SK-N-MC (cell line): ENCODE data around the gene PRIM2.
A peak's percentile ranks its signal among the peaks of the same experiment; 100 is the strongest.
"Not testable (repeated sequence)": the region's sequence is repeated elsewhere in the genome, so short reads cannot be mapped to it uniquely, and the experiment has no call there.

ENCODE experiments used
- DNase-seq: peaks from one replicate; pipeline ENCODE4 v3.0.0-alpha.2; 2011; ENCODE audit warnings: low read depth, low spot score
- H3K27ac ChIP-seq: fragments of 200-600 bp; sonication (generic); 2 replicates; pipeline ENCODE4 v1.5.1; 2016; ENCODE audit warnings: mixed run types
- H3K36me3 ChIP-seq: fragments of 200-600 bp; sonication (generic); 2 replicates; pipeline ENCODE4 v1.6.1; 2017; ENCODE audit warnings: antibody characterized with exemption, low read length, mixed read lengths; ENCODE audit not compliant: insufficient read depth
- H3K4me3 ChIP-seq: fragments of 200-600 bp; sonication (generic); 2 replicates; pipeline ENCODE4 v1.5.1; 2016
- H3K9ac ChIP-seq: fragments of 200-600 bp; sonication (generic); 2 replicates; pipeline ENCODE4 v1.8.0; 2017; ENCODE audit warnings: mixed run types, mixed read lengths; ENCODE audit not compliant: insufficient read length
- H3K9me3 ChIP-seq: fragments of 200-600 bp; sonication (generic); 2 replicates; pipeline ENCODE4 v1.6.1; 2017; ENCODE audit warnings: low read depth, mild to moderate bottlenecking, antibody characterized with exemption, low read length, moderate library complexity, mixed read lengths
- EZH2 ChIP-seq: fragments of 200-600 bp; sonication (generic); IDR thresholded peaks from one replicate; pipeline ENCODE4 v1.6.1; 2017; ENCODE audit warnings: antibody characterized with exemption
- FOXP2 ChIP-seq: optimal IDR thresholded peaks from 2 replicates; pipeline ENCODE3; 2011; ENCODE audit warnings: mild to moderate bottlenecking, moderate library complexity; ENCODE audit not compliant: insufficient read depth; ENCODE audit errors: extremely low read length, control extremely low read depth
- POLR2AphosphoS5 ChIP-seq: IDR thresholded peaks from 2 replicates; pipeline ENCODE4 v1.6.1; 2012; ENCODE audit warnings: mild to moderate bottlenecking, low read depth, low read length, borderline replicate concordance

PRIM2 gene

DNA sequence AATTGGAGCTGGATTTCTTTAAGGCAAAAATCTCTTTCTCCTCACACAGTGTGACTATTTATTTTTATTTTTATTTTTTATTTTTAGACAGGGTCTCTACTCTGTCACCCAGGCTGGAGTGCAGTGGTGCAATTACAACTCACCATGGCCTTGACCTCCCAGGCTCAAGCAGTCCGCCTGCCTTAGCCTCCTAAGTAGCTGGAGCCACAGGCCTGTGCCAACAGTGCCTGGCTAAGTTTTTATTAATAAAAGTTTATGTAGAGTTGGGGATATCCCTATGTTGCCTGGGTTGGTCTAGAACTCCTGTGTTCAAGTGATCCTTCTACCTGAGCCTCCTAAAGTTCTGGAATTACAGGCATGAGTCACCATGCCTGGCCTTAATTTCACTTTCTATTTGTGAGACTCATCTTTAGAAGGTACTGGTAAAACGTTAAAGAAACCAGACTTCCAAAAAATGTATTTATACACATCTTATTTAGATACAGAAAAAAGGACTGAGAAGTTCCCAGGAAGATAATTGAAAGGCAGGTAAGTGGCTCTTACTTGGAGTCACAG lies 71.7 kb downstream of the PRIM2 start:
- H3K9me3 ChIP-seq, H3K4me3 ChIP-seq, DNase-seq, H3K9ac ChIP-seq, H3K36me3 ChIP-seq, H3K27ac ChIP-seq: not testable (repeated sequence)

DNA sequence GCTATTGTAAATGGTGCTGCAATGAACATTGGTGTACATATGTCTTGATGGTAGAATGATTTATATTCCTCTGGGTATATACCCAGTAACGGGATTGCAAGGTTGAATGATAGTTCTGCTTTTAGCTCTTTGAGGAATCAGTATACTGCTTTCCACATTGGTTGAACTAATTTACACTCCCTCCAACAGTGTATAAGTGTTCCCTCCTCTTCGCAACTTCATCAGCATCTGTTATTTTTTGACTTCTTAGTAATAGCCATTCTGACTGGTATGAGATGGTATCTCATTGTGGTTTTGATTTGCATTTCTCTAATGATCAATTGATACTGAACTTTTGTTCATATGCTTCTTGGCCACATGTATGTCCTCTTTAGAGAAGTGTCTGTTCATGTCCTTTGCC lies 73.4 kb downstream of the PRIM2 start:
- H3K9ac ChIP-seq, H3K36me3 ChIP-seq, H3K4me3 ChIP-seq, H3K9me3 ChIP-seq, H3K27ac ChIP-seq, DNase-seq: not testable (repeated sequence)

DNA sequence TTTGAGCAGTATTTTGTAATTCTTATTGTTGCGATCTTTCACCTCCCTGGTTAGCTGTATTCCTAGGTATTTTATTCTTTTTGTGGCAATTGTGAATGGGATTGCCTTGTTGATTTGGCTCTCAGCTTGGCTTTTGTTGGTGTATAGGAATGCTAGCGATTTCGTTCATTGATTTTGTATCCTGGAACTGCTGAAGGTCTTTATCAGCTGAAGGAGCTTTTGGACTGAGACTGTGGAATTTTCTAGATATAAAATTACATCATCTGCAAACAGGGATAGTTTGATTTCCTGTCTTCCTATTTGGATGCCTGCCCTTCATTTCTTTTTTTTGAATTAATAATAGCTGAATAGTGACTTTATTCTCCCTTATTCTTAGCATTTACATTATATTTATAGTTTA lies 74.6 kb downstream of the PRIM2 start:
- not testable (repeated sequence) for H3K27ac ChIP-seq, DNase-seq, H3K9ac ChIP-seq, H3K4me3 ChIP-seq, H3K36me3 ChIP-seq, H3K9me3 ChIP-seq

- not testable (repeated sequence) for H3K9me3 ChIP-seq, H3K9ac ChIP-seq, DNase-seq, H3K4me3 ChIP-seq, H3K27ac ChIP-seq, H3K36me3 ChIP-seq
These were observed 101.9 kb downstream of the PRIM2 start for GRCh38 chr6:57419341-57419740.

DNA sequence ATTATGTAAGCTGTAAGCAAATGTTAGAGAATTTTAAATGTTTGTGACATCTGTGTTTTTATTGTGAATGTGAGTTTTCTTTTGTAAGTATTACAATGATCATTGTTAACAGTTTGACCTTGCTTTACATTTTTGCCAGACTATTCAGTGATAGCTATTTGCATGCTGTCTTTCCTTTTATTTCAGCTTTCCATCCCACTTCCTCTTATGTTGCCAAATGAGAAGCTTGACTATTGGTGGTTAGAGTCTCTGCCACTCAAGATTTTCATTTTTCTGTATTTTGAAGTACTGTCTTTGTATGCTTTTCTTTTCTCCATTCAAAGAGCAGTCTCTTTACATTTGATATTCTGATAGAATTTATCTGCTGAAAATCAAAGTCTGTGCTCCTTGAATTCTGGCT lies 104.1 kb downstream of the PRIM2 start:
- no peak overlapping the region for H3K27ac ChIP-seq
- no peak for DNase-seq
- TF ChIP-seq EZH2 (no peak), FOXP2 (no peak), POLR2AphosphoS5 (no peak)
- no peak overlapping the region for H3K9ac ChIP-seq
- H3K36me3 ChIP-seq = no peaks in the 10 kb centered on the region
- H3K9me3 ChIP-seq = no peaks in the 10 kb centered on the region
- H3K4me3 ChIP-seq = no peak overlapping the region

GRCh38 chr6:57423468-57423867 lies 106.0 kb downstream of the PRIM2 start:
- TF ChIP-seq EZH2 (no peak), FOXP2 (no peak), POLR2AphosphoS5 (no peak)
- H3K9me3 ChIP-seq = no peaks in the 10 kb centered on the region
- H3K4me3 ChIP-seq = no peak overlapping the region
- H3K36me3 ChIP-seq = no peaks in the 10 kb centered on the region
- H3K9ac ChIP-seq = no peak overlapping the region
- DNase-seq = no peak
- no peak overlapping the region for H3K27ac ChIP-seq

DNA sequence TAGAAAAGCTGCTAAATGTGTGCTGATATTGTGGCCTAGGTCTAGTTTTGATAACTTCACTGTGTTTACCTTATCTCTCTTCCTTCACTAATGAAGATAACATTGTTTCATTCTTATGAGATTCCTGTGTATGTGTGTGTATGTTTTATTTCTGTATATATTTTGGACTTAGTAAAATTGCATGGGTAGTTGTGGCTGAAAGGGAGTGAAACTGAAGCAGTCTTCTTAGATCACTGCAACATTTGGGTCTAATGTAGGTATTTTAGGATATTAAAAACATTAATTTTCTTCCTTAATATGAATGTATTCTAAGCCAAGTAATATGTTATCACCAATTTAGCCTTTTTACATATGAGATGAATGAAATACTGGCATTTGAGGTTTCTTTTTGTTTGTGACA lies 114.3 kb downstream of the PRIM2 start:
- not testable (repeated sequence) for H3K9me3 ChIP-seq, H3K4me3 ChIP-seq, H3K27ac ChIP-seq, H3K36me3 ChIP-seq, DNase-seq, H3K9ac ChIP-seq

- Histone ChIP-seq H3K27ac (no peak overlapping the region), H3K9me3 (no peaks in the 10 kb centered on the region), H3K36me3 (no peaks in the 10 kb centered on the region), H3K4me3 (no peak overlapping the region), H3K9ac (no peak overlapping the region)
- no peak for TF ChIP-seq POLR2AphosphoS5
- no peak for TF ChIP-seq EZH2
- TF ChIP-seq FOXP2 = no peak
- DNase-seq = no peak
These were observed 114.7 kb downstream of the PRIM2 start for GRCh38 chr6:57432157-57432556.

DNA sequence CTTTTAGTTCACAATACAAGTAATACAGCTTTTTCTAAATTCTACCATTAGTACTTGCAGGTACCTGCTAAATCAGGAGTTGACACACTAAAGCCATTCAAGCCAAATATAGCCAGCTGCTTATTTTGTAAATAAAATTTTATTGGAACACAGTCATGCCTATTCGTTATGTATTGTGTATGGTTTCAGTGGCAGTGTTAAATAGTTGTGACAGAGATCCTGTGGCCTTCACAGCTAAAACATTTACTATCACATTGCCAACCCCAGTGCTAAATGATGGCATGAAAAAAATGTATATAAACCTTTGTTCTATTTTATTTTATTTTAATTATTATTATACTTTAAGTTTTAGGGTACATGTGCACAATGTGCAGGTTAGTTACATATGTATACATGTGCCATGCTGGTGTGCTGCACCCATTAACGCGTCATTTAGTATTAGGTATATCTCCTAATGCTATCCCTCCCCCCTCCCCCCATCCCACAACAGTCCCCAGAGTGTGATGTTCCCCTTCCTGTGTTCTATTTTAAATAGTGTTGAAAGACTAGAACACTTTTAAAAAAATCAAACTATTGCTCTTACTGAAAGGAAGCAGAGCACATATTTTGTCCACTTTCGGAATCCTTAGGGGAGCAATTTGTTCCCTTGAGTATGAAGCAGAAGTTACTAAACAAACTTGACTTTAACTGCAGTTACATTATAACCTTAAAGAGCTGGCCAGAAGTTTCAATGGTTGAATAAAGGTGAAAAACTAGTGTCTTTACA lies 115.7 kb downstream of the PRIM2 start:
- no peak overlapping the region for H3K4me3 ChIP-seq
- H3K36me3 ChIP-seq = no peaks in the 10 kb centered on the region
- no peak for DNase-seq
- peak overlapping the region; percentile 74 for H3K27ac ChIP-seq
- H3K9ac ChIP-seq = no peak overlapping the region
- TF ChIP-seq FOXP2 (no peak), EZH2 (no peak), POLR2AphosphoS5 (no peak)
- H3K9me3 ChIP-seq = no peaks in the 10 kb centered on the region

GRCh38 chr6:57433790-57434189 lies 116.4 kb downstream of the PRIM2 start:
- DNase-seq, H3K9ac ChIP-seq, H3K9me3 ChIP-seq, H3K4me3 ChIP-seq, H3K36me3 ChIP-seq, H3K27ac ChIP-seq: not testable (repeated sequence)
